ENCODE data around the gene SLC25A39.

The SLC25A39 gene

DNA sequence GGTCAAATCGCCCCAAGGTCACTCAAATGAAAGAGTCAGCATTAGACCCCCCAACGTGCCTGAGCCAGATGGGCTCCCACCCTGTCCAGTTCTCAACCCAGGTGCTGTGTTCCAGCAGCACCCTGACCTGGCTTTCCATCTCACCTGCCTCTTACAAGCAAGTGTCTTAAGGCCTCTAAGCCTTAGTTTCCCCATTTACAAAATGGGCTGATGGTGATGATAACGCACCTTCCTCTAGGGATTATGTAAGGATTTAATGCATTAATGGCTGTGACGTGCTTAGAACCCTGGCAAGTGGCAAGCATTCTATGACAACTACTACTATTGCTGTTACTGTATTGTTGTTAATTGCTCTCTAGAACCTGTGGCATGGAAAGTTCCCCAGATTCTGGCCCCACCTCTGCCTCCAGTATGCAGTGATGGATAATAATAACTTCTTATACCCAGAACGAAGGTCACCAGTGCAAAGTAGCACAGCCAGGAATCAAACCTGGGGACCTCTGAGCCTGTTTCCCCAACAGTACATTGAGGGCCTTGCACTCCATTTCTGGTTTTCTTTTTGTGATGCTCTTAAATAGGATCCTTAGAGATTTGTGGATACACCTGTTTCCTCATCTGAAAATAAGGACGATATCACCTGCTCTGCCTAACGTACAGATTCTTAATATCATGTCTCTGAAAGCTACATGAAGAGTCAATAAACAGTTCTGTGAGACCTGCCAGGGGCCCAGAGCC lies 3.3 kb upstream of the SLC25A39 start:
- no peak for TF ChIP-seq CTCF (conservative IDR thresholded peaks at IDR 0.05; ENCODE audit: low read length)
- no peak for TF ChIP-seq EZH2phosphoT487 (IDR thresholded peaks at IDR 0.05; ENCODE audit: borderline replicate concordance)
- H3K4me1 ChIP-seq (ENCODE audit: insufficient read depth, low read length, poor library complexity, severe bottlenecking) = peaks cover 8% of the 10 kb centered on the region
- H3K9me3 ChIP-seq (ENCODE audit: insufficient read depth, low read depth, low read length) = no peaks in the 10 kb centered on the region
- H3K36me3 ChIP-seq (ENCODE audit: insufficient read depth, low read length) = no peaks in the 10 kb centered on the region
- no peaks in the 10 kb centered on the region for H4K20me1 ChIP-seq (ENCODE audit: insufficient read depth, low read length, poor library complexity, severe bottlenecking)
- no peaks in the 10 kb centered on the region for H3K27me3 ChIP-seq (ENCODE audit: insufficient read depth, low read length, poor library complexity, severe bottlenecking)
- H3K79me2 ChIP-seq (ENCODE audit: insufficient read depth, low read length) = peaks cover 12% of the 10 kb centered on the region
- H3K4me2 ChIP-seq (ENCODE audit: low read depth, low read length, poor library complexity, severe bottlenecking) = no peak overlapping the region
- H3F3A ChIP-seq (ENCODE audit: low read depth) = no peaks in the 10 kb centered on the region
- no peak overlapping the region for H2AFZ ChIP-seq (ENCODE audit: low read length)
- no peaks in the 10 kb centered on the region for H3K9me2 ChIP-seq (replicated peaks; ENCODE audit: low read depth, low read length)
- no peak overlapping the region for H3K4me3 ChIP-seq (ENCODE audit: low read length, poor library complexity, severe bottlenecking)
- H3K9ac ChIP-seq (ENCODE audit: low read depth, low read length, poor library complexity, severe bottlenecking) = no peak overlapping the region

DNA sequence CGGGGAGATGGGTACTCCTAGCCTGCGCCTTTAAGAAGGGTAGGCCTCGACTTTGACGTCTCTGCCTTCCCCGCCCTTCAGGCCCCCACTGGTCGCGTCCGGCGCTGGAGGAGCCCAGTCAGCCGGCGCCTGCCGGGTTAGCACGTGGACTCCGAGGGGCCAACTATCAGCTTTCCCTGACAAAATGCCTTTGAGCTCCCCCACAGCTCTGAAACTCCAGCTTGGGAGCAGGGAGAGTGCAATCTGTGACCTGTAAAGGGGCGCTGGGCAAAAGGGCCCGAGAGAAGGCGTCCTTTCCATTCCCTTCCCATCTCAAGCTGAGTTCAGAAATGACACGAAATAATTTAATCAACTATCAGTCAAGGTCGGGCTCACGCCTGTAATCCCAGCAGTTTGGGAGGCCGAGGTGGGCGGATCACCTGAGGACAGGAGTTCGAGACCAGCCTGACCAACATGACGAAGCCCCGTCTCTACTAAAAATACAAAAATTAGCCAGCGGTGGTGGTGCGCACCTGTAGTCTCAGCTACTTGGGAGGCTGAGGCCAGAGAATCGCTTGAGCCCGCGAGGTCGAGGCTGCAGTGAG lies 2.3 kb upstream of the SLC25A39 start:
- no peaks in the 10 kb centered on the region for H3K9me3 ChIP-seq (ENCODE audit: insufficient read depth, low read depth, low read length)

DNA sequence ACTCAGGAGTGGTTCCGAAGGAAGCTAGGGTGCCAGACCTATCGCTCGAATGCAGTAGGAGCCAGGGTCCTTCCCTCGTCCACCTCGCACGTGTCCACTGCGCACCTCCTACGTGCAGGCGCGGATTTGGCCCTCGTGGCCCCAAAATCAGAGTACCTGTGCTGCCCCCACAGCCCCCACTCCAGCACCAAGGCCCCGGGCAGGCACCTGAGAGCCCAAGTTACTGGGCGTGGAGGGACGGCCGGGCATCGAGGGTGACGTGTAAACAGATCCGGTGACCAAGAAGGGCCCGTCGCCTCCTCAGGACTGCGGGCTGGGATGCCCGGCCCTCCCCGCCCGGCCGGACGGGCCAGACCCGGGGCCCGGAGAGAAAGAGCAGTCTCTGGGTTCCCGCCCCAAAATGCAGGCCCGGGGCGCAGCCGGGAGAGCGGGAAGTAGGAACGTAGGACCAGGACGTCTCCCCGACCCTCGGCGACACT lies 492 bp downstream of the SLC25A39 start:
- Histone ChIP-seq H3K79me2 (ENCODE audit: insufficient read depth, low read length) (peaks cover 12% of the 10 kb centered on the region), H2AFZ (ENCODE audit: low read length) (peak overlapping the region; percentile 58; the same call in 1 of the 2 replicates), H3K9me3 (ENCODE audit: insufficient read depth, low read depth, low read length) (no peaks in the 10 kb centered on the region), H3K9me2 (replicated peaks; ENCODE audit: low read depth, low read length) (no peaks in the 10 kb centered on the region), H3F3A (ENCODE audit: low read depth) (no peaks in the 10 kb centered on the region), H3K36me3 (ENCODE audit: insufficient read depth, low read length) (peaks cover 9% of the 10 kb centered on the region; the same call in 1 of the 2 replicates), H3K4me3 (ENCODE audit: low read length, poor library complexity, severe bottlenecking) (peak overlapping the region; percentile 77), H3K9ac (ENCODE audit: low read depth, low read length, poor library complexity, severe bottlenecking) (peak overlapping the region; percentile 77), H3K4me2 (ENCODE audit: low read depth, low read length, poor library complexity, severe bottlenecking) (peak overlapping the region; percentile 95), H3K4me1 (ENCODE audit: insufficient read depth, low read length, poor library complexity, severe bottlenecking) (peaks cover 8% of the 10 kb centered on the region), H4K20me1 (ENCODE audit: insufficient read depth, low read length, poor library complexity, severe bottlenecking) (no peaks in the 10 kb centered on the region), H3K27me3 (ENCODE audit: insufficient read depth, low read length, poor library complexity, severe bottlenecking) (no peaks in the 10 kb centered on the region)
- TF ChIP-seq CTCF (conservative IDR thresholded peaks at IDR 0.05; ENCODE audit: low read length) (no peak), EZH2phosphoT487 (IDR thresholded peaks at IDR 0.05; ENCODE audit: borderline replicate concordance) (no peak)

More for the DNA sequence above, 2.3 kb upstream of the SLC25A39 start:
- Histone ChIP-seq H3K36me3 (ENCODE audit: insufficient read depth, low read length) (no peaks in the 10 kb centered on the region), H3K4me2 (ENCODE audit: low read depth, low read length, poor library complexity, severe bottlenecking) (peak overlapping the region; percentile 51), H4K20me1 (ENCODE audit: insufficient read depth, low read length, poor library complexity, severe bottlenecking) (no peaks in the 10 kb centered on the region), H3K4me1 (ENCODE audit: insufficient read depth, low read length, poor library complexity, severe bottlenecking) (peaks cover 8% of the 10 kb centered on the region), H2AFZ (ENCODE audit: low read length) (no peak overlapping the region), H3K79me2 (ENCODE audit: insufficient read depth, low read length) (peaks cover 12% of the 10 kb centered on the region), H3K9me2 (replicated peaks; ENCODE audit: low read depth, low read length) (no peaks in the 10 kb centered on the region), H3K4me3 (ENCODE audit: low read length, poor library complexity, severe bottlenecking) (peak overlapping the region; percentile 29), H3K27me3 (ENCODE audit: insufficient read depth, low read length, poor library complexity, severe bottlenecking) (no peaks in the 10 kb centered on the region), H3F3A (ENCODE audit: low read depth) (no peaks in the 10 kb centered on the region), H3K9ac (ENCODE audit: low read depth, low read length, poor library complexity, severe bottlenecking) (no peak overlapping the region)
- TF ChIP-seq CTCF (conservative IDR thresholded peaks at IDR 0.05; ENCODE audit: low read length) (no peak), EZH2phosphoT487 (IDR thresholded peaks at IDR 0.05; ENCODE audit: borderline replicate concordance) (no peak)

All from Loucy (cell line).